T-cell (primary cell): ENCODE measurements around the gene RFNG. TPM values are rescaled to one million over a fixed set of nuclear protein-coding genes. Genes with fewer than 3 reads are reported as not detected.

ENCODE experiments used
- ATAC-seq, 4 experiments: fragments of 200-7000 bp in 3 of 4; fragments of 150-1000 bp in 1 of 4; cut with Tn5 transposase; replicated peaks in 1 of 4; 1 replicate in 3 of 4; 2 replicates in 1 of 4; pipeline ENCODE4 v1.10.0; 2021; ENCODE audit warnings: moderate library complexity in 3 of 4, mild to moderate bottlenecking in 2 of 4, moderate number of reproducible peaks in 1 of 4
- CTCF ChIA-PET, 2 donors: fragments of 300-600 bp; sonication (Branson Sonifier 250); formaldehyde crosslinking; loops; one replicate each; lab custom pipeline; 2022; ENCODE audit warnings: antibody characterized with exemption in 2 of 2; lab: Charles Lee
- POLR2A ChIA-PET, 2 donors: fragments of 300-600 bp; sonication (Branson Sonifier 250); formaldehyde crosslinking; loops; one replicate each; lab custom pipeline; 2022; ENCODE audit warnings: antibody characterized with exemption in 2 of 2; lab: Charles Lee
- DNase-seq, 35 experiments: peaks; one replicate each; pipeline versions ENCODE4 v3.0.0 to v3.0.0-alpha.2; 2013 to 2023
- H3K27ac ChIP-seq: one replicate; pipeline ENCODE4 v1.5.1; 2013; ENCODE audit warnings: low read length
- H3K27me3 ChIP-seq, 2 experiments: replicated peaks in 1 of 2; 1 replicate in 1 of 2; 2 replicates in 1 of 2; pipeline versions ENCODE4 v1.6.1 to v1.7.0; 2013; ENCODE audit warnings: low read length in 1 of 2, mixed read lengths in 1 of 2; ENCODE audit not compliant: control insufficient read depth in 2 of 2, insufficient read depth in 2 of 2; ENCODE audit errors: extremely low read depth in 1 of 2
- H3K36me3 ChIP-seq, 2 donors: 1 replicate in 1 of 2; 2 replicates in 1 of 2; pipeline versions ENCODE4 v1.6.1 to v1.7.0; 2013; ENCODE audit warnings: low read length in 1 of 2; ENCODE audit not compliant: control insufficient read depth in 2 of 2, insufficient read depth in 1 of 2; ENCODE audit errors: extremely low read depth in 1 of 2
- H3K4me1 ChIP-seq, 2 experiments: 1 replicate in 1 of 2; 2 replicates in 1 of 2; pipeline versions ENCODE4 v1.6.1 to v1.7.0; 2013; ENCODE audit warnings: low read length in 2 of 2, mixed read lengths in 1 of 2; ENCODE audit not compliant: insufficient read depth in 2 of 2, control insufficient read depth in 1 of 2; ENCODE audit errors: extremely low read depth in 1 of 2
- H3K4me3 ChIP-seq, 2 donors: 1 replicate in 1 of 2; 2 replicates in 1 of 2; pipeline versions ENCODE4 v1.5.1 to v1.7.0; 2013; ENCODE audit warnings: mild to moderate bottlenecking in 2 of 2, low read length in 1 of 2, moderate library complexity in 1 of 2; ENCODE audit not compliant: control insufficient read depth in 1 of 2; ENCODE audit errors: extremely low read depth in 1 of 2
- H3K9me3 ChIP-seq: 2 replicates; pipeline ENCODE4 v1.7.0; 2013
- H3K27ac Mint-ChIP-seq, 2 donors: one replicate each; pipeline ENCODE4 v1.8.0; 2020 to 2021; ENCODE audit warnings: mild to moderate bottlenecking in 2 of 2, mixed read lengths in 2 of 2
- H3K27me3 Mint-ChIP-seq, 2 donors: one replicate each; pipeline ENCODE4 v1.8.0; 2021 to 2022; ENCODE audit warnings: mixed read lengths in 2 of 2
- H3K36me3 Mint-ChIP-seq: one replicate; pipeline ENCODE4 v1.8.0; 2021; ENCODE audit warnings: mixed read lengths
- H3K4me1 Mint-ChIP-seq, 3 donors: one replicate each; pipeline ENCODE4 v1.8.0; 2020 to 2022; ENCODE audit warnings: mixed read lengths in 3 of 3, mild to moderate bottlenecking in 1 of 3
- H3K4me3 Mint-ChIP-seq, 3 donors: one replicate each; pipeline ENCODE4 v1.8.0; 2020 to 2022; ENCODE audit warnings: mild to moderate bottlenecking in 3 of 3, mixed read lengths in 3 of 3, moderate library complexity in 3 of 3
- H3K9me3 Mint-ChIP-seq, 3 donors: one replicate each; pipeline ENCODE4 v1.8.0; 2020 to 2022; ENCODE audit warnings: mixed read lengths in 3 of 3
- WGBS: methylation state at CpG from one replicate; pipeline ENCODE4 v1.1.5; 2013; ENCODE audit warnings: missing lambda C conversion rate; ENCODE audit not compliant: insufficient coverage; 5-methylcytosine and 5-hydroxymethylcytosine counted together
- total RNA-seq, 35 experiments: library from RNA in 6 of 35; stranded (reverse) in 6 of 35; fragments of 120-200 nt in 1 of 35; gene quantifications; one replicate each; pipeline versions ENCODE4 v1.2.1 to v1.2.4 and lab custom pipeline; 2013 to 2026

RFNG gene
- total RNA-seq, 5 donors from 2014 or later (not counting 1 experiment from before 2014, with no cell fraction given), result 31.5 to 38.6 (median 35.2) TPM

DNA sequence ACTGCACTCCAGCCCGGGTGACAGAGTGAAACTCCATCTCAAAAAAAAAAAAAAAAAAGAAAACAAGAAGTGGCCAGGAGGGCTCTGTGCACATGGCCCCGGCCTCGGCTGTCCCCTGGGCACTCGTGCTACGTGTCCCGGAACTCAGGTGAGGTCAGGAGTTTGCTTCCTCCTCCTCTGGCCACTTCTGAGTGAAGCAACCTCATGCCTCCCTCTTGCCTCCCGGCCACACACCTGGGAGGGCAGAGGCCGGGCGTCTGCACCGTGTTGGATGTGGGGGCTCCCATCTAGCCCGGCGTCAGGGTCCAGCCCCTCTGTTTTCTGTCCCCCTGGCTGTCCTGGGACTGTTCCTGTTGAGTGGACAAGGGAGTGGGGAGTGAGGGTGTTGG, 52.0 kb downstream of the RFNG start:
- H3K27me3 ChIP-seq, result no peaks in the 10 kb centered on the region
- WGBS, result 96% methylated on average over 9 of the region's 12 CpGs
- DNase-seq (no peak), ATAC-seq (no peak)
- H3K36me3 ChIP-seq, result peaks cover 0 to 4% of the 10 kb centered on the region in 2 donors
- Mint-ChIP-seq H3K9me3 (no peaks in the 10 kb centered on the region), H3K27ac (no peak overlapping the region), H3K36me3 (peaks cover 3% of the 10 kb centered on the region), H3K4me3 (no peak overlapping the region), H3K27me3 (no peaks in the 10 kb centered on the region), H3K4me1 (no peaks in the 10 kb centered on the region)
- H3K4me1 ChIP-seq, result no peaks in the 10 kb centered on the region
- no peak overlapping the region for H3K27ac ChIP-seq
- no peaks in the 10 kb centered on the region for H3K9me3 ChIP-seq
- POLR2A ChIA-PET, result no interaction called here
- CTCF ChIA-PET, result interaction anchor here in 1 of 2 donors (0.7 kb wide), 1 partner anchor 212 kb away, joined by 3 read pairs; no protein-coding TSS in a partner anchor
- no peak overlapping the region for H3K4me3 ChIP-seq

DNA sequence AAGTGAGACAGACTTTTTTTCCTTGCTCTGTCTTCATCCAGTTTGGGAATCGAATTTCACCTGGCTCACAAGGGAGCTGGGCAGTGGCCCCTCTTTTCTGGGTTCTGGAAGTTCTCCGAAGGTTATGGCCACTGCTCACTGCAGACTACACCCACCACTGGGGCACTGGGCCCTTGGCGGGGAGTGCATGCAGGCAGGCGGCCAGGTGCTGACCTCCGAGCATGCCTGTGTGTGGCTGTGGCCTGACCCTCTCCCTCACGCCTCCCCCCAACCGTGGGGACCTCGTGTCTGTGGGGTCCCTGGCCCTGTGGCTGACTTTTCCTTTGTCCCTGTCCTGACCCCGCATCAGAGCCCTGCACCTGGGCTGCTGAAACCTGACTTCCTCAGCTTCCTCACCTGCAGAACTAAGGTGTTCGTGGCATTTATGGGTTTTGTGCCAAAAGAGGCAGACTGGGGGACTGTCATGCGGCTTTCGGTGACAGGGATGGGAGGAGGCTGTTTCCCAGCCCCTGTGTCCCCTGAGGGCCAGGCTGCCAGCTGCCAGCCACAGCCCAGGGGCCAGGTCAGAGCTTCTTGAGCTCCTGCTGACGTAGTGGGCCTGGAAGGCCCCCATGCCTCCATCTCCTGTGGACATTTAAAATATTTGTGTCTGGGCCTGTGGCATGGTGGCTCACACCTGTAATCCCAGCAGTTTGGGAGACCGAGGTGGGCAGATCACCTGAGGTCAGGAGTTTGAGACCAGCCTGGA, 52.7 kb downstream of the RFNG start:
- POLR2A ChIA-PET, result no interaction called here

DNA sequence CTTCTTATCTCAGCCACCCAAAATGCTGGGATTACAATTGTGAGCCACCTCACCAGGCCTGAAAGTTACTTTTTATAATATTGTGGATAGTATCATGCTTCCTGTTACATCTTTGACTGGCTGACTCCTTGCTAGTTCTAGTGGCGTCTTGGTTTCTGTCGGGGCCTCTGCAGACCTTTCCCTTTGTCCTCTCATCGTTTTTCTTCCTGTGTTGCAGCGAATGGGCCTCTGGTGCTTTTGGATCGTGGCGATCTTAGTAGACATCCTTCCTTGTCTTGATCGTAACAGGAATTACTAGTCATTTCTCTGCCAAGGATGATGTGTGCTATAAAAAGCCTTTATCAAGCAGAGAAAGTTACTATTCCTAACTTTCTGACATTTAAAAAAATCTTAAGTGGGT, 53.4 kb downstream of the RFNG start:
- H3K36me3 ChIP-seq, result peaks cover 0 to 5% of the 10 kb centered on the region in 2 donors
- H3K9me3 Mint-ChIP-seq, result no peaks in the 10 kb centered on the region
- POLR2A ChIA-PET, result no interaction called here
- no peak overlapping the region for H3K27ac ChIP-seq
- H3K9me3 ChIP-seq, result no peaks in the 10 kb centered on the region
- no peak overlapping the region for H3K4me3 ChIP-seq
- peaks cover 3% of the 10 kb centered on the region for H3K36me3 Mint-ChIP-seq
- DNase-seq (no peak), ATAC-seq (no peak)
- WGBS, result 100% methylated on average over 4 of the region's 7 CpGs
- CTCF ChIA-PET, result no interaction called here
- no peaks in the 10 kb centered on the region for H3K27me3 Mint-ChIP-seq
- H3K27me3 ChIP-seq, result no peaks in the 10 kb centered on the region
- no peak overlapping the region for H3K4me3 Mint-ChIP-seq
- H3K27ac Mint-ChIP-seq, result no peak overlapping the region
- H3K4me1 Mint-ChIP-seq, result no peaks in the 10 kb centered on the region
- no peaks in the 10 kb centered on the region for H3K4me1 ChIP-seq

More for the DNA sequence above, 52.7 kb downstream of the RFNG start:
- Mint-ChIP-seq H3K27ac (no peak overlapping the region), H3K36me3 (peaks cover 3% of the 10 kb centered on the region), H3K4me1 (no peaks in the 10 kb centered on the region), H3K4me3 (no peak overlapping the region), H3K9me3 (no peaks in the 10 kb centered on the region), H3K27me3 (no peaks in the 10 kb centered on the region)
- DNase-seq (no peak), ATAC-seq (no peak)
- Histone ChIP-seq H3K9me3 (no peaks in the 10 kb centered on the region), H3K4me1 (no peaks in the 10 kb centered on the region), H3K27ac (no peak overlapping the region), H3K4me3 (no peak overlapping the region), H3K27me3 (no peaks in the 10 kb centered on the region), H3K36me3 (peaks cover 0 to 5% of the 10 kb centered on the region in 2 donors)
- CTCF ChIA-PET, result interaction anchor here in 1 of 2 donors (0.7 kb wide), 1 partner anchor 213 kb away, joined by 3 read pairs; no protein-coding TSS in a partner anchor
- 83% methylated on average over 12 of the region's 14 CpGs for WGBS

Other genes starting within 250 kb of the RFNG start
- under 1 TPM in 1 of 5 donors, not detected in 4; 0.13 TPM for gene GCGR, start 247.7 kb downstream of the RFNG start, total RNA-seq
- 10 to 100 TPM; 46.4 to 92.4 (median 77.1) TPM for gene MCRIP1, start 218.5 kb downstream of the RFNG start, total RNA-seq
- gene PPP1R27, start 216.8 kb downstream of the RFNG start, total RNA-seq, result not detected
- 100 to 1,000 TPM; 228 to 324 (median 269) TPM for gene P4HB, start 191.3 kb downstream of the RFNG start, total RNA-seq
- 100 to 1,000 TPM; 473 to 577 (median 504) TPM for gene ARHGDIA, start 180.5 kb downstream of the RFNG start, total RNA-seq
- 10 to 100 TPM; 58.2 to 82.9 (median 63.4) TPM for gene ALYREF, start 160.2 kb downstream of the RFNG start, total RNA-seq
- 10 to 100 TPM; 37.6 to 61.3 (median 51.1) TPM for gene ANAPC11, start 160.1 kb downstream of the RFNG start, total RNA-seq
- gene NPB, start 149.6 kb downstream of the RFNG start, total RNA-seq, result under 1 TPM; 0.16 to 0.51 (median 0.41) TPM
- 10 to 100 TPM; 24.5 to 55.2 (median 48.2) TPM for gene PCYT2, start 140.4 kb downstream of the RFNG start, total RNA-seq
- 10 to 100 TPM; 54.3 to 96.2 (median 77.4) TPM for gene SIRT7, start 133.6 kb downstream of the RFNG start, total RNA-seq
- gene MAFG, start 124.1 kb downstream of the RFNG start, total RNA-seq, result 10 to 100 TPM; 10.6 to 24.8 (median 18.8) TPM
- gene PYCR1, start 114.5 kb downstream of the RFNG start, total RNA-seq, result 10 to 100 TPM in 2 of 5 donors, 1 to 10 TPM in 2, under 1 TPM in 1; 0.93 to 15.4 (median 8.2) TPM
- gene MYADML2, start 104.6 kb downstream of the RFNG start, total RNA-seq, result not detected
- under 1 TPM in 3 of 5 donors, not detected in 2; 0.13 to 0.33 (median 0.29) TPM for gene NOTUM, start 90.6 kb downstream of the RFNG start, total RNA-seq
- 10 to 100 TPM; 34.6 to 49.7 (median 44.9) TPM for gene ASPSCR1, start 74.2 kb downstream of the RFNG start, total RNA-seq
- 10 to 100 TPM; 26.7 to 47.8 (median 43.7) TPM for gene CENPX, start 28.9 kb downstream of the RFNG start, total RNA-seq
- 10 to 100 TPM; 13.3 to 28.5 (median 22.3) TPM for gene LRRC45, start 28.5 kb downstream of the RFNG start, total RNA-seq
- 1 to 10 TPM; 1.1 to 5.4 (median 3.6) TPM for gene RAC3, start 20.1 kb downstream of the RFNG start, total RNA-seq
- gene DCXR, start 14.1 kb downstream of the RFNG start, total RNA-seq, result 100 to 1,000 TPM in 1 of 5 donors, 10 to 100 TPM in 4; 70.4 to 111 (median 96.1) TPM
- gene GPS1, start 87 bp upstream of the RFNG start, total RNA-seq, result 100 to 1,000 TPM in 2 of 5 donors, 10 to 100 TPM in 3; 75.3 to 117 (median 98.0) TPM
- gene DUS1L, start 14.0 kb upstream of the RFNG start, total RNA-seq, result 100 to 1,000 TPM; 137 to 186 (median 177) TPM
- 100 to 1,000 TPM in 2 of 5 donors, 10 to 100 TPM in 3; 48.2 to 144 (median 52.5) TPM for gene FASN, start 46.4 kb upstream of the RFNG start, total RNA-seq
- 100 to 1,000 TPM in 3 of 5 donors, 10 to 100 TPM in 2; 86.4 to 127 (median 103) TPM for gene CCDC57, start 161.0 kb upstream of the RFNG start, total RNA-seq
- gene SLC16A3, start 177.2 kb upstream of the RFNG start, total RNA-seq, result 10 to 100 TPM; 31.9 to 47.3 (median 40.9) TPM
- gene CSNK1D, start 221.9 kb upstream of the RFNG start, total RNA-seq, result 100 to 1,000 TPM; 177 to 273 (median 194) TPM